K562 (cell line): ENCODE data around the gene FAM169A.

Source experiments
- SREBF2 ChIP-seq: sonication (generic); formaldehyde crosslinking; IDR thresholded peaks from 2 replicates; pipeline ENCODE4 v1.4.0; 2020; ENCODE audit warnings: mild to moderate bottlenecking, missing genetic modification reagents
- TF ChIP-seq, protein P1 (sequence below), 3 experiments: IDR thresholded peaks in 2 of 3; conservative IDR thresholded peaks in 1 of 3; 2 replicates each; pipeline ENCODE4 v1.5.1; 2011 to 2012; ENCODE audit warnings: low read length in 3 of 3, mild to moderate bottlenecking in 3 of 3, control low read depth in 2 of 3, improper control_type of control experiment in 1 of 3, inconsistent platforms in 1 of 3, low read depth in 1 of 3, mixed read lengths in 1 of 3, moderate library complexity in 1 of 3; ENCODE audit not compliant: insufficient read depth in 2 of 3

- TF ChIP-seq, protein P1, sequence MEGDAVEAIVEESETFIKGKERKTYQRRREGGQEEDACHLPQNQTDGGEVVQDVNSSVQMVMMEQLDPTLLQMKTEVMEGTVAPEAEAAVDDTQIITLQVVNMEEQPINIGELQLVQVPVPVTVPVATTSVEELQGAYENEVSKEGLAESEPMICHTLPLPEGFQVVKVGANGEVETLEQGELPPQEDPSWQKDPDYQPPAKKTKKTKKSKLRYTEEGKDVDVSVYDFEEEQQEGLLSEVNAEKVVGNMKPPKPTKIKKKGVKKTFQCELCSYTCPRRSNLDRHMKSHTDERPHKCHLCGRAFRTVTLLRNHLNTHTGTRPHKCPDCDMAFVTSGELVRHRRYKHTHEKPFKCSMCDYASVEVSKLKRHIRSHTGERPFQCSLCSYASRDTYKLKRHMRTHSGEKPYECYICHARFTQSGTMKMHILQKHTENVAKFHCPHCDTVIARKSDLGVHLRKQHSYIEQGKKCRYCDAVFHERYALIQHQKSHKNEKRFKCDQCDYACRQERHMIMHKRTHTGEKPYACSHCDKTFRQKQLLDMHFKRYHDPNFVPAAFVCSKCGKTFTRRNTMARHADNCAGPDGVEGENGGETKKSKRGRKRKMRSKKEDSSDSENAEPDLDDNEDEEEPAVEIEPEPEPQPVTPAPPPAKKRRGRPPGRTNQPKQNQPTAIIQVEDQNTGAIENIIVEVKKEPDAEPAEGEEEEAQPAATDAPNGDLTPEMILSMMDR (IDR thresholded peaks at IDR 0.05 in 2 of 3, conservative IDR thresholded peaks at IDR 0.05 in 1 of 3; ENCODE audit: insufficient read depth in 2 of 3, low read depth in 1 of 3, low read length in 3 of 3), result no peak
- TF ChIP-seq SREBF2 (CRISPR knock-in tag), result no peak
Measured at GRCh38 chr5:74885170-74885569, 19.0 kb upstream of the FAM169A start.
